Trophoblast cell (in vitro differentiated cells and primary cell): ENCODE data around the gene ZNF512B.
A peak's percentile ranks its signal among the peaks of the same experiment; 100 is the strongest.

Experiments used
- DNase-seq, 2 donors: peaks; one replicate each; pipeline ENCODE4 v3.0.0-alpha.2; 2016
- H2AFZ ChIP-seq: 2 replicates; pipeline ENCODE4 v1.6.1; 2013; ENCODE audit warnings: low read length, moderate library complexity, mild to moderate bottlenecking; ENCODE audit not compliant: insufficient read depth, poor library complexity
- H2AK5ac ChIP-seq: 2 replicates; pipeline ENCODE4 v1.6.1; 2013; ENCODE audit warnings: mild to moderate bottlenecking, low read length
- H2BK120ac ChIP-seq: 2 replicates; pipeline ENCODE4 v1.6.1; 2013; ENCODE audit warnings: low read length, mild to moderate bottlenecking, moderate library complexity; ENCODE audit not compliant: insufficient read depth, poor library complexity
- H2BK12ac ChIP-seq: 2 replicates; pipeline ENCODE4 v1.6.1; 2013; ENCODE audit warnings: mild to moderate bottlenecking, low read length, moderate library complexity
- H2BK5ac ChIP-seq: 2 replicates; pipeline ENCODE4 v1.6.1; 2013; ENCODE audit warnings: low read length, low read depth, moderate library complexity, mild to moderate bottlenecking; ENCODE audit not compliant: poor library complexity
- H3K14ac ChIP-seq: 2 replicates; pipeline ENCODE4 v1.6.1; 2013; ENCODE audit warnings: mild to moderate bottlenecking, low read length
- H3K18ac ChIP-seq: 2 replicates; pipeline ENCODE4 v1.6.1; 2013; ENCODE audit warnings: mild to moderate bottlenecking, low read length
- H3K23ac ChIP-seq: 2 replicates; pipeline ENCODE4 v1.6.1; 2013; ENCODE audit warnings: low read length
- H3K27ac ChIP-seq: 2 replicates; pipeline ENCODE4 v1.5.1; 2013; ENCODE audit warnings: low read depth, mild to moderate bottlenecking, inconsistent platforms, low read length, moderate library complexity
- H3K27me3 ChIP-seq: 2 replicates; pipeline ENCODE4 v1.6.1; 2013; ENCODE audit warnings: inconsistent platforms, mild to moderate bottlenecking, low read length, moderate library complexity; ENCODE audit not compliant: insufficient read depth
- H3K36me3 ChIP-seq, 2 experiments: 1 replicate in 1 of 2; 2 replicates in 1 of 2; pipeline ENCODE4 v1.6.1; 2013; ENCODE audit warnings: low read length in 2 of 2, mild to moderate bottlenecking in 2 of 2, moderate library complexity in 1 of 2; ENCODE audit not compliant: insufficient read depth in 2 of 2, control insufficient read depth in 1 of 2
- H3K4ac ChIP-seq: 2 replicates; pipeline ENCODE4 v1.6.1; 2013; ENCODE audit warnings: low read depth, mild to moderate bottlenecking, low read length, moderate library complexity
- H3K4me1 ChIP-seq, 2 experiments: 1 replicate in 1 of 2; 2 replicates in 1 of 2; pipeline ENCODE4 v1.6.1; 2013; ENCODE audit warnings: low read length in 2 of 2, mild to moderate bottlenecking in 2 of 2, moderate library complexity in 1 of 2; ENCODE audit not compliant: insufficient read depth in 2 of 2, control insufficient read depth in 1 of 2
- H3K4me2 ChIP-seq: 2 replicates; pipeline ENCODE4 v1.6.1; 2013; ENCODE audit warnings: inconsistent platforms, mild to moderate bottlenecking, low read length, moderate library complexity
- H3K4me3 ChIP-seq: 2 replicates; pipeline ENCODE4 v1.5.1; 2013; ENCODE audit warnings: mild to moderate bottlenecking, low read depth, low read length, inconsistent platforms
- H3K79me1 ChIP-seq: one replicate; pipeline ENCODE4 v1.6.1; 2013; ENCODE audit warnings: low read length
- H3K79me2 ChIP-seq: 2 replicates; pipeline ENCODE4 v1.6.1; 2013; ENCODE audit warnings: low read length, mild to moderate bottlenecking; ENCODE audit not compliant: control insufficient read depth, insufficient read depth, poor library complexity
- H3K9ac ChIP-seq: 2 replicates; pipeline ENCODE4 v1.6.1; 2013; ENCODE audit warnings: mild to moderate bottlenecking, low read length
- H3K9me3 ChIP-seq: 2 replicates; pipeline ENCODE4 v1.6.1; 2013; ENCODE audit warnings: low read depth, mild to moderate bottlenecking, control low read depth, inconsistent platforms, low read length; ENCODE audit not compliant: insufficient read depth
- H4K12ac ChIP-seq: 2 replicates; pipeline ENCODE4 v1.6.1; 2013; ENCODE audit warnings: low read depth, mild to moderate bottlenecking, low read length, moderate library complexity
- H4K8ac ChIP-seq: 2 replicates; pipeline ENCODE4 v1.6.1; 2013; ENCODE audit warnings: low read depth, mild to moderate bottlenecking, low read length, moderate library complexity
- H4K91ac ChIP-seq: one replicate; pipeline ENCODE4 v1.6.1; 2013; ENCODE audit warnings: low read depth, mild to moderate bottlenecking, low read length, moderate library complexity
- WGBS: extraction: QIAGEN DNeasy Blood & Tissue Kit; methylation state at CpG from one replicate; pipeline ENCODE4 v1.1.7; 2013; ENCODE audit warnings: missing lambda C conversion rate; ENCODE audit not compliant: insufficient read length, insufficient coverage; ENCODE audit errors: extremely low coverage; 5-methylcytosine and 5-hydroxymethylcytosine counted together

Gene ZNF512B

GRCh38 chr20:63941282-63942081, 28.2 kb downstream of the ZNF512B start:
- Histone ChIP-seq H3K18ac (no peak overlapping the region), H3K4ac (no peak overlapping the region), H3K27ac (no peak overlapping the region), H3K4me3 (no peak overlapping the region), H2AK5ac (no peak overlapping the region), H2BK120ac (no peak overlapping the region), H2BK5ac (no peak overlapping the region), H3K14ac (no peak overlapping the region), H3K9ac (no peak overlapping the region), H4K12ac (no peak overlapping the region), H4K91ac (no peak overlapping the region), H3K23ac (no peak overlapping the region), H3K27me3 (no peaks in the 10 kb centered on the region), H3K9me3 (no peaks in the 10 kb centered on the region), H3K79me2 (peaks cover 2% of the 10 kb centered on the region), H2AFZ (no peak overlapping the region), H3K4me1 (peaks cover 14 to 18% of the 10 kb centered on the region in 2 experiments), H3K4me2 (no peak overlapping the region), H4K8ac (no peak overlapping the region), H3K79me1 (peaks cover 9% of the 10 kb centered on the region), H2BK12ac (no peak overlapping the region), H3K36me3 (peaks cover 61 to 66% of the 10 kb centered on the region in 2 experiments)
- DNase-seq = no peak
- no CpG with 5 or more reads among the region's 39 CpGs for WGBS

GRCh38 chr20:63940472-63941266, 29.1 kb downstream of the ZNF512B start:
- Histone ChIP-seq H3K4me2 (no peak overlapping the region), H3K9ac (no peak overlapping the region), H3K4me3 (no peak overlapping the region), H3K27ac (no peak overlapping the region), H3K79me2 (peaks cover 2% of the 10 kb centered on the region), H2BK120ac (no peak overlapping the region), H3K4me1 (peaks cover 14 to 18% of the 10 kb centered on the region in 2 experiments), H3K18ac (no peak overlapping the region), H2BK5ac (no peak overlapping the region), H3K9me3 (no peaks in the 10 kb centered on the region), H3K23ac (no peak overlapping the region), H4K91ac (no peak overlapping the region), H4K8ac (no peak overlapping the region), H2AFZ (no peak overlapping the region), H2AK5ac (no peak overlapping the region), H3K27me3 (no peaks in the 10 kb centered on the region), H3K36me3 (peaks cover 59 to 66% of the 10 kb centered on the region in 2 experiments), H3K79me1 (peaks cover 9% of the 10 kb centered on the region), H3K14ac (no peak overlapping the region), H3K4ac (no peak overlapping the region), H4K12ac (no peak overlapping the region), H2BK12ac (no peak overlapping the region)
- no CpG with 5 or more reads among the region's 58 CpGs for WGBS
- no peak for DNase-seq

- Histone ChIP-seq H3K4me3 (peak overlapping the region; percentile 30), H3K23ac (no peak overlapping the region), H3K4me2 (no peak overlapping the region), H3K79me1 (peaks cover 9% of the 10 kb centered on the region), H3K14ac (no peak overlapping the region), H4K12ac (no peak overlapping the region), H2BK12ac (no peak overlapping the region), H2BK5ac (no peak overlapping the region), H4K91ac (no peak overlapping the region), H3K36me3 (peaks cover 58 to 66% of the 10 kb centered on the region in 2 experiments), H3K4ac (no peak overlapping the region), H3K9me3 (no peaks in the 10 kb centered on the region), H3K9ac (no peak overlapping the region), H2AFZ (no peak overlapping the region), H4K8ac (no peak overlapping the region), H3K79me2 (peaks cover 2% of the 10 kb centered on the region), H3K27ac (no peak overlapping the region), H3K27me3 (no peaks in the 10 kb centered on the region), H3K4me1 (peaks cover 14 to 18% of the 10 kb centered on the region in 2 experiments), H2BK120ac (no peak overlapping the region), H3K18ac (no peak overlapping the region), H2AK5ac (no peak overlapping the region)
- no CpG with 5 or more reads among the region's 23 CpGs for WGBS
- no peak for DNase-seq
Measured at GRCh38 chr20:63940071-63940471, 29.7 kb downstream of the ZNF512B start.

- peaks cover 9% of the 10 kb centered on the region for H3K79me1 ChIP-seq
- no peak overlapping the region for H3K23ac ChIP-seq
- no peak overlapping the region for H4K8ac ChIP-seq
- H2BK120ac ChIP-seq = no peak overlapping the region
- no peak overlapping the region for H3K4me3 ChIP-seq
- H2BK5ac ChIP-seq = no peak overlapping the region
- no peaks in the 10 kb centered on the region for H3K27me3 ChIP-seq
- no peak overlapping the region for H3K27ac ChIP-seq
- peaks cover 14 to 18% of the 10 kb centered on the region in 2 experiments for H3K4me1 ChIP-seq
- no peak overlapping the region for H3K4me2 ChIP-seq
- H2BK12ac ChIP-seq = no peak overlapping the region
- H3K9me3 ChIP-seq = no peaks in the 10 kb centered on the region
- DNase-seq = no peak
- no peak overlapping the region for H3K14ac ChIP-seq
- no peak overlapping the region for H3K4ac ChIP-seq
- WGBS = no CpG with 5 or more reads among the region's 33 CpGs
- no peak overlapping the region for H2AK5ac ChIP-seq
- H3K36me3 ChIP-seq = peaks cover 58 to 65% of the 10 kb centered on the region in 2 experiments
- no peak overlapping the region for H2AFZ ChIP-seq
- no peak overlapping the region for H4K12ac ChIP-seq
- H4K91ac ChIP-seq = no peak overlapping the region
- no peak overlapping the region for H3K18ac ChIP-seq
- H3K79me2 ChIP-seq = peaks cover 2% of the 10 kb centered on the region
- H3K9ac ChIP-seq = no peak overlapping the region
Measured at GRCh38 chr20:63939061-63939935, 30.4 kb downstream of the ZNF512B start.
